OCI-LY3 (cell line): ENCODE measurements around the gene SLC17A9.

Source experiments
- H2AFZ ChIP-seq: fragments of 200-600, 300-600 bp; shearing (Covaris generic); 2 replicates; pipeline ENCODE4 v1.6.0; 2014; ENCODE audit warnings: antibody characterized with exemption, low read depth, low read length
- H3K27ac ChIP-seq: fragments of 200-600, 300-600 bp; sonication (generic); 2 replicates; pipeline ENCODE4 v1.5.1; 2014; ENCODE audit warnings: mild to moderate bottlenecking, low read length, moderate library complexity, mixed read lengths
- H3K27me3 ChIP-seq: fragments of 200-600, 300-600 bp; sonication (generic); 2 replicates; pipeline ENCODE4 v1.6.1; 2014; ENCODE audit warnings: low read depth, low read length, mixed read lengths
- H3K36me3 ChIP-seq: fragments of 200-600, 300-600 bp; sonication (generic); replicated peaks from 2 replicates; pipeline ENCODE3; 2014; ENCODE audit warnings: low read depth, low read length, mixed read lengths
- H3K4me1 ChIP-seq: fragments of 300-600, 200-600 bp; sonication (generic); 2 replicates; pipeline ENCODE4 v1.6.1; 2014; ENCODE audit warnings: low read length, mixed read lengths
- H3K4me2 ChIP-seq: fragments of 200-600, 300-600 bp; sonication (generic); 2 replicates; pipeline ENCODE4 v1.6.1; 2014; ENCODE audit warnings: low read length, mixed read lengths
- H3K4me3 ChIP-seq: fragments of 300-600, 200-600 bp; sonication (generic); 2 replicates; pipeline ENCODE4 v1.5.1; 2014; ENCODE audit warnings: antibody characterized with exemption, mild to moderate bottlenecking, low read length, moderate library complexity
- H3K79me2 ChIP-seq: fragments of 300-600, 200-600 bp; shearing (Covaris generic); 2 replicates; pipeline ENCODE4 v1.6.1; 2014; ENCODE audit warnings: mild to moderate bottlenecking, low read length, mixed read lengths
- H3K9ac ChIP-seq: fragments of 300-600, 200-600 bp; shearing (Covaris generic); 2 replicates; pipeline ENCODE4 v1.6.0; 2014; ENCODE audit warnings: mild to moderate bottlenecking, low read length, moderate library complexity
- H3K9me3 ChIP-seq: fragments of 200-600, 300-600 bp; shearing (Covaris generic); 2 replicates; pipeline ENCODE4 v1.6.1; 2014; ENCODE audit warnings: low read length, mixed read lengths; ENCODE audit not compliant: insufficient read depth
- H4K20me1 ChIP-seq: fragments of 200-600, 300-600 bp; sonication (generic); 2 replicates; pipeline ENCODE4 v1.6.1; 2016; ENCODE audit warnings: low read length, mixed read lengths; ENCODE audit not compliant: insufficient read depth
- CTCF ChIP-seq: fragments of 200-600, 300-600 bp; sonication (generic); IDR thresholded peaks from 2 replicates; pipeline ENCODE4 v1.5.1; 2014; ENCODE audit warnings: antibody characterized with exemption, low read length, low read depth
- EZH2phosphoT487 ChIP-seq: fragments of 200-600 bp; shearing (Covaris generic); IDR thresholded peaks from 2 replicates; pipeline ENCODE4 v1.6.1; 2018; ENCODE audit warnings: antibody characterized with exemption, mixed run types, low read depth

The SLC17A9 gene

GRCh38 chr20:63006540-63007359 lies 54.2 kb downstream of the SLC17A9 start, which contains the start of gene BHLHE23:
TSS of gene BHLHE23 (minus strand) at chr20:63006964. CDS start at chr20:63006774, 190 bp downstream.
- H4K20me1 ChIP-seq, result no peaks in the 10 kb centered on the region
- H3K79me2 ChIP-seq, result no peaks in the 10 kb centered on the region
- H3K27me3 ChIP-seq, result peaks cover 7% of the 10 kb centered on the region; the same call in 1 of the 2 replicates
- peaks cover 26% of the 10 kb centered on the region for H3K4me1 ChIP-seq
- H3K9me3 ChIP-seq, result no peaks in the 10 kb centered on the region
- H2AFZ ChIP-seq, result no peak within 1 kb of the TSS
- no peak within 1 kb of the TSS for H3K4me2 ChIP-seq
- H3K27ac ChIP-seq, result no peak within 1 kb of the TSS
- H3K9ac ChIP-seq, result no peak within 1 kb of the TSS
- no peak for TF ChIP-seq EZH2phosphoT487
- no peak within 1 kb of the TSS for H3K4me3 ChIP-seq
- peaks cover 3% of the 10 kb centered on the region for H3K36me3 ChIP-seq

GRCh38 chr20:63007360-63007645 lies 54.8 kb downstream of the SLC17A9 start:
- H3K27ac ChIP-seq, result no peak overlapping the region
- no peaks in the 10 kb centered on the region for H3K79me2 ChIP-seq
- H3K27me3 ChIP-seq, result peaks cover 7% of the 10 kb centered on the region; the same call in 1 of the 2 replicates
- no peaks in the 10 kb centered on the region for H3K9me3 ChIP-seq
- TF ChIP-seq EZH2phosphoT487, result no peak
- no peak for TF ChIP-seq CTCF
- H3K4me1 ChIP-seq, result peaks cover 32% of the 10 kb centered on the region
- H2AFZ ChIP-seq, result no peak overlapping the region
- no peaks in the 10 kb centered on the region for H4K20me1 ChIP-seq
- H3K4me2 ChIP-seq, result no peak overlapping the region
- peaks cover 6% of the 10 kb centered on the region for H3K36me3 ChIP-seq
- no peak overlapping the region for H3K4me3 ChIP-seq
- H3K9ac ChIP-seq, result no peak overlapping the region

GRCh38 chr20:63007646-63008488 lies 55.4 kb downstream of the SLC17A9 start:
- Histone ChIP-seq H4K20me1 (no peaks in the 10 kb centered on the region), H3K4me3 (no peak overlapping the region), H3K9me3 (peaks cover 2% of the 10 kb centered on the region), H3K79me2 (no peaks in the 10 kb centered on the region), H3K9ac (no peak overlapping the region), H3K4me1 (peaks cover 37% of the 10 kb centered on the region), H3K36me3 (peaks cover 6% of the 10 kb centered on the region), H3K27ac (no peak overlapping the region), H3K27me3 (peaks cover 7% of the 10 kb centered on the region; the same call in 1 of the 2 replicates), H2AFZ (no peak overlapping the region), H3K4me2 (no peak overlapping the region)
- TF ChIP-seq CTCF (no peak), EZH2phosphoT487 (no peak)

- Histone ChIP-seq H3K4me3 (peak overlapping the region; percentile 82), H3K9ac (peak overlapping the region; percentile 57)
Observed at GRCh38 chr20:63008541-63009044, 56.1 kb downstream of the SLC17A9 start.

More at GRCh38 chr20:63008541-63009044, 56.1 kb downstream of the SLC17A9 start:
- H2AFZ ChIP-seq, result peak overlapping the region; percentile 17; the same call in 1 of the 2 replicates
- peaks cover 37% of the 10 kb centered on the region for H3K4me1 ChIP-seq
- H3K4me2 ChIP-seq, result peak overlapping the region; percentile 90
- H3K27me3 ChIP-seq, result peaks cover 7% of the 10 kb centered on the region; the same call in 1 of the 2 replicates
- H3K79me2 ChIP-seq, result no peaks in the 10 kb centered on the region
- H4K20me1 ChIP-seq, result no peaks in the 10 kb centered on the region
- no peak for TF ChIP-seq EZH2phosphoT487
- TF ChIP-seq CTCF, result no peak
- H3K9me3 ChIP-seq, result peaks cover 9% of the 10 kb centered on the region
- H3K36me3 ChIP-seq, result peaks cover 6% of the 10 kb centered on the region
- H3K27ac ChIP-seq, result no peak overlapping the region
